Coronary artery (tissue), 2 donors: ENCODE data around the gene GABARAPL2.
"Not testable (repeated sequence)": the region's sequence is repeated elsewhere in the genome, so short reads cannot be mapped to it uniquely, and the experiment has no call there.

Experiments
- DNase-seq: peaks from one replicate; pipeline ENCODE4 v3.0.0-alpha.2; 2017; ENCODE audit warnings: low spot score
- H3K27ac ChIP-seq, 2 donors: fragments of 200-600 bp; sonication (generic); one replicate each; pipeline ENCODE4 v1.5.1; 2016 to 2019
- H3K4me3 ChIP-seq: fragments of 200-600 bp; sonication (generic); 2 replicates; pipeline ENCODE4 v1.5.1; 2016; ENCODE audit warnings: mild to moderate bottlenecking, moderate library complexity
- CTCF ChIP-seq: fragments of 200-600 bp; sonication (generic); IDR thresholded peaks from one replicate; pipeline ENCODE4 v1.5.1; 2019; ENCODE audit warnings: antibody characterized with exemption

GABARAPL2 gene

GRCh38 chr16:75578725-75579124 lies 12.5 kb downstream of the GABARAPL2 start:
- DNase-seq, result no peak
- no peak for TF ChIP-seq CTCF
- Histone ChIP-seq H3K4me3 (no peak overlapping the region), H3K27ac (no peak overlapping the region)

- H3K27ac ChIP-seq, result no peak overlapping the region
- TF ChIP-seq CTCF, result no peak
- DNase-seq, result no peak
Observed at GRCh38 chr16:75579281-75579834, 13.2 kb downstream of the GABARAPL2 start.

GRCh38 chr16:75584108-75584507 lies 17.9 kb downstream of the GABARAPL2 start:
- DNase-seq, result no peak
- no peak for TF ChIP-seq CTCF
- H3K4me3 ChIP-seq, result no peak overlapping the region
- no peak overlapping the region for H3K27ac ChIP-seq

More at GRCh38 chr16:75579281-75579834, 13.2 kb downstream of the GABARAPL2 start:
- H3K4me3 ChIP-seq, result no peak overlapping the region

GRCh38 chr16:75588716-75589115 lies 22.5 kb downstream of the GABARAPL2 start:
- DNase-seq, result no peak
- H3K27ac ChIP-seq, result peak overlapping the region; percentile 77 to 81

GRCh38 chr16:75589306-75589705 lies 23.1 kb downstream of the GABARAPL2 start:
- no peak for TF ChIP-seq CTCF
- no peak for DNase-seq
- H3K4me3 ChIP-seq, result no peak overlapping the region
- peak overlapping the region; percentile 77 to 81 for H3K27ac ChIP-seq

More at GRCh38 chr16:75588716-75589115, 22.5 kb downstream of the GABARAPL2 start:
- TF ChIP-seq CTCF, result no peak
- H3K4me3 ChIP-seq, result no peak overlapping the region

GRCh38 chr16:75590920-75591843 lies 25.0 kb downstream of the GABARAPL2 start:
- DNase-seq, result peak; percentile 80

GRCh38 chr16:75591927-75592326 lies 25.7 kb downstream of the GABARAPL2 start:
- H3K4me3 ChIP-seq, DNase-seq: not testable (repeated sequence)
- peak overlapping the region in 1 of 2 donors; percentile 55 for H3K27ac ChIP-seq

More at GRCh38 chr16:75590920-75591843, 25.0 kb downstream of the GABARAPL2 start:
- no peak for TF ChIP-seq CTCF
- Histone ChIP-seq H3K4me3 (peak overlapping the region; percentile 11), H3K27ac (peak overlapping the region; percentile 77 to 81)
